ENCODE data around the gene HAGH. TPM values are rescaled to one million over a fixed set of nuclear protein-coding genes. Genes with fewer than 3 reads are reported as not detected.

Gene HAGH
- total and polyA plus RNA-seq, 12 donors: 115 to 179 (median 161) TPM

DNA sequence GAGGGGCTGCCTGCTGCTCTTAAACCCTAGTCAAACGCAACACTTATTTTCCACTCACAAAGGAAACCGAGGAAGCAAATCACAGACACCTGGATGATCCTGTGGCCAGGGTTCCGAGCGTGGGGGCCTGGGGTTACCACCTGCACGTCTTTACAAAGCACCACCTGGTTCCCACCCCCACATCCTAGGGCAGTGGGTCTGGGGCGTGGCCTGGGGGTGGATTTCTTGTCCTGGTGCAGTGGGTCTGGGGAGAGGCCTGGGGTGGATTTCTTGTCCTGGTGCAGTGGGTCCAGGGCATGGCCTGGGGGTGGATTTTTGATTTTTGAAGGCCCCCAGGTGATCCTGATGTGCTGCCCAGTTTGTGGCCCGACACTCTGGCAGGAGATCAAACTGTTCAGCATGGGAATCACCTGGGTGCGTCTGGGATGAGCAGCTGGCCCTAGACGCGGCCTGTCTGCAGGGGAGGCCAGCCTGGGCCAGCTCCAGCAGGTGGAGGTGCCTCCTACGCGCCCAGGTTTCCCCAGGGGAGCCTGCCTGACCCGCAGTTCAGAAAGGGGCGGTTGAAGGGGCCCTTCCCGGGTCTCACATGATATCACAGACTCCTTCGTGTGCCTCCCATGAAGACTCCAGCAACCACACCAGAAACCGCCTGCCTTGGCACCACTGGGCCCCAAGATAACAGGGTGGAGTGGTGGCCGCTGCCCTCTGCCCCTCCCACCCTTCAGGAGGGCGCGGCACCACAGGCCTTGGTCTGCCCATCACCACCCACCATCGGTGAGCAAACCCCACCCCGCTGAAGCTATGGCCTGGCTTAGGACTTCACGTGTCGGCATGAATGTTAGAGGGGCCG lies 6.3 kb downstream of the HAGH start:
- Histone ChIP-seq H3K9me3 (no peaks in the 10 kb centered on the region), H3K36me3 (peaks cover 0 to 75% (median 33%) of the 10 kb centered on the region in 9 donors), H3K27me3 (no peaks in the 10 kb centered on the region), H3K4me1 (peaks cover 1 to 20% (median 14%) of the 10 kb centered on the region in 9 donors), H3K4me3 (no peak overlapping the region), H3K27ac (no peak overlapping the region)
- intact Hi-C loops (cut with DNase I): no loop called here
- TF ChIP-seq, protein P1, sequence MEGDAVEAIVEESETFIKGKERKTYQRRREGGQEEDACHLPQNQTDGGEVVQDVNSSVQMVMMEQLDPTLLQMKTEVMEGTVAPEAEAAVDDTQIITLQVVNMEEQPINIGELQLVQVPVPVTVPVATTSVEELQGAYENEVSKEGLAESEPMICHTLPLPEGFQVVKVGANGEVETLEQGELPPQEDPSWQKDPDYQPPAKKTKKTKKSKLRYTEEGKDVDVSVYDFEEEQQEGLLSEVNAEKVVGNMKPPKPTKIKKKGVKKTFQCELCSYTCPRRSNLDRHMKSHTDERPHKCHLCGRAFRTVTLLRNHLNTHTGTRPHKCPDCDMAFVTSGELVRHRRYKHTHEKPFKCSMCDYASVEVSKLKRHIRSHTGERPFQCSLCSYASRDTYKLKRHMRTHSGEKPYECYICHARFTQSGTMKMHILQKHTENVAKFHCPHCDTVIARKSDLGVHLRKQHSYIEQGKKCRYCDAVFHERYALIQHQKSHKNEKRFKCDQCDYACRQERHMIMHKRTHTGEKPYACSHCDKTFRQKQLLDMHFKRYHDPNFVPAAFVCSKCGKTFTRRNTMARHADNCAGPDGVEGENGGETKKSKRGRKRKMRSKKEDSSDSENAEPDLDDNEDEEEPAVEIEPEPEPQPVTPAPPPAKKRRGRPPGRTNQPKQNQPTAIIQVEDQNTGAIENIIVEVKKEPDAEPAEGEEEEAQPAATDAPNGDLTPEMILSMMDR (IDR thresholded peaks at IDR 0.05): no peak
- DNase-seq: no peak
- WGBS, 2 donors: 90 to 92% methylated on average over 25 of the region's 25 CpGs
- ATAC-seq: no peak

- Histone ChIP-seq H3K36me3 (peaks cover 0 to 80% (median 33%) of the 10 kb centered on the region in 9 donors), H3K27me3 (no peaks in the 10 kb centered on the region), H3K27ac (no peak overlapping the region), H3K4me1 (peaks cover 0 to 14% (median 7%) of the 10 kb centered on the region in 9 donors), H3K4me3 (no peak overlapping the region), H3K9me3 (no peaks in the 10 kb centered on the region)
- intact Hi-C loops (cut with DNase I): no loop called here
- ATAC-seq: no peak
- WGBS, 2 donors: 94 to 95% methylated on average over 15 of the region's 15 CpGs
- TF ChIP-seq, protein P1 (IDR thresholded peaks at IDR 0.05): no peak
- no peak for DNase-seq
Observed at GRCh38 chr16:1819611-1820010, 7.0 kb downstream of the HAGH start.

- no peak for DNase-seq
- ATAC-seq: no peak
- intact Hi-C loops (cut with DNase I): no loop called here
Observed at GRCh38 chr16:1818873-1819525, 7.6 kb downstream of the HAGH start.

More at GRCh38 chr16:1818873-1819525, 7.6 kb downstream of the HAGH start:
- no peaks in the 10 kb centered on the region for H3K27me3 ChIP-seq
- WGBS, 2 donors: 95% methylated on average over 35 of the region's 35 CpGs
- peaks cover 0 to 8% (median 3%) of the 10 kb centered on the region in 9 donors for H3K4me1 ChIP-seq
- peaks cover 0 to 86% (median 33%) of the 10 kb centered on the region in 9 donors for H3K36me3 ChIP-seq
- no peak overlapping the region for H3K27ac ChIP-seq
- H3K9me3 ChIP-seq: no peaks in the 10 kb centered on the region
- H3K4me3 ChIP-seq: no peak overlapping the region
- TF ChIP-seq, protein P1 (IDR thresholded peaks at IDR 0.05): no peak
